Liver (tissue), 9 donors: ENCODE data around the gene QSOX1. TPM values are rescaled to one million over a fixed set of nuclear protein-coding genes. Genes with fewer than 3 reads are reported as not detected.

Source experiments
- DNase-seq: peaks from one replicate; pipeline ENCODE4 v3.0.0-alpha.2; 2017; ENCODE audit warnings: low spot score
- H3K27ac ChIP-seq, 2 donors: one replicate each; pipeline ENCODE4 v1.7.0; 2013; ENCODE audit warnings: inconsistent platforms in 2 of 2, low read length in 2 of 2, control low read depth in 1 of 2, low read depth in 1 of 2, mild to moderate bottlenecking in 1 of 2
- H3K27me3 ChIP-seq, 4 donors: one replicate each; pipeline versions ENCODE4 v1.6.1 to v1.7.0; 2013; ENCODE audit warnings: low read length in 3 of 4, inconsistent platforms in 1 of 4, mild to moderate bottlenecking in 1 of 4, moderate library complexity in 1 of 4; ENCODE audit not compliant: control insufficient read depth in 4 of 4, insufficient read depth in 4 of 4
- H3K36me3 ChIP-seq, 4 donors: one replicate each; pipeline versions ENCODE4 v1.6.1 to v1.7.0; 2013; ENCODE audit warnings: low read length in 3 of 4, mild to moderate bottlenecking in 3 of 4, low read depth in 1 of 4, moderate library complexity in 1 of 4; ENCODE audit not compliant: control insufficient read depth in 4 of 4, insufficient read depth in 3 of 4
- H3K4me1 ChIP-seq, 4 donors: one replicate each; pipeline versions ENCODE4 v1.6.1 to v1.7.0; 2013; ENCODE audit warnings: low read length in 3 of 4, mild to moderate bottlenecking in 3 of 4, moderate library complexity in 1 of 4; ENCODE audit not compliant: control insufficient read depth in 4 of 4, insufficient read depth in 4 of 4
- H3K4me3 ChIP-seq, 3 donors: one replicate each; pipeline versions ENCODE4 v1.6.1 to v1.7.0; 2013; ENCODE audit warnings: low read length in 3 of 3, control low read depth in 1 of 3, low read depth in 1 of 3, mild to moderate bottlenecking in 1 of 3
- H3K9ac ChIP-seq, 2 donors: one replicate each; pipeline ENCODE4 v1.7.0; 2013; ENCODE audit warnings: low read length in 2 of 2, mild to moderate bottlenecking in 2 of 2, moderate library complexity in 2 of 2, control low read depth in 1 of 2, low read depth in 1 of 2
- H3K9me3 ChIP-seq, 4 donors: one replicate each; pipeline versions ENCODE4 v1.6.1 to v1.7.0; 2013; ENCODE audit warnings: low read length in 3 of 4; ENCODE audit not compliant: control insufficient read depth in 4 of 4
- ATF3 ChIP-seq: IDR thresholded peaks from 2 replicates; pipeline ENCODE4 v1.6.1; 2016; ENCODE audit warnings: antibody characterized with exemption
- EGR1 ChIP-seq, 2 donors: IDR thresholded peaks; 2 replicates each; pipeline ENCODE4 v1.6.1; 2016 to 2018; ENCODE audit warnings: antibody characterized with exemption in 2 of 2, low read depth in 2 of 2
- FOXA1 ChIP-seq: IDR thresholded peaks from 2 replicates; pipeline ENCODE4 v1.6.1; 2016; ENCODE audit warnings: antibody characterized with exemption
- FOXA2 ChIP-seq: IDR thresholded peaks from 2 replicates; pipeline ENCODE4 v1.6.1; 2016; ENCODE audit warnings: antibody characterized with exemption
- GABPA ChIP-seq, 2 donors: IDR thresholded peaks in 1 of 2; conservative IDR thresholded peaks in 1 of 2; 2 replicates each; pipeline ENCODE4 v1.6.1; 2016; ENCODE audit warnings: antibody characterized with exemption in 2 of 2, mild to moderate bottlenecking in 1 of 2, moderate library complexity in 1 of 2
- HNF4A ChIP-seq, 2 donors: conservative IDR thresholded peaks; 2 replicates each; pipeline ENCODE4 v1.6.1; 2016; ENCODE audit warnings: antibody characterized with exemption in 2 of 2, mild to moderate bottlenecking in 2 of 2
- HNF4G ChIP-seq: IDR thresholded peaks from 2 replicates; pipeline ENCODE4 v1.6.1; 2016; ENCODE audit warnings: antibody characterized with exemption
- JUND ChIP-seq, 2 donors: IDR thresholded peaks; 2 replicates each; pipeline ENCODE4 v1.6.1; 2016; ENCODE audit warnings: antibody characterized with exemption in 2 of 2
- NR2F2 ChIP-seq: IDR thresholded peaks from 2 replicates; pipeline ENCODE4 v1.6.1; 2016; ENCODE audit warnings: antibody characterized with exemption
- RAD21 ChIP-seq, 2 donors: IDR thresholded peaks; 2 replicates each; pipeline ENCODE4 v1.6.1; 2016; ENCODE audit warnings: antibody characterized with exemption in 2 of 2, mild to moderate bottlenecking in 2 of 2
- RXRA ChIP-seq, 2 donors: IDR thresholded peaks; 2 replicates each; pipeline ENCODE4 v1.6.1; 2017 to 2018; ENCODE audit warnings: antibody characterized with exemption in 2 of 2, mild to moderate bottlenecking in 1 of 2
- SP1 ChIP-seq: IDR thresholded peaks from 2 replicates; pipeline ENCODE4 v1.6.1; 2018; ENCODE audit warnings: antibody characterized with exemption, mild to moderate bottlenecking
- TAF1 ChIP-seq: conservative IDR thresholded peaks from 2 replicates; pipeline ENCODE4 v1.6.1; 2016; ENCODE audit warnings: antibody characterized with exemption, mild to moderate bottlenecking
- YY1 ChIP-seq: IDR thresholded peaks from 2 replicates; pipeline ENCODE4 v1.6.1; 2016; ENCODE audit warnings: antibody characterized with exemption, mild to moderate bottlenecking
- ZBTB33 ChIP-seq: IDR thresholded peaks from 2 replicates; pipeline ENCODE4 v1.6.1; 2016; ENCODE audit warnings: antibody characterized with exemption
- WGBS: extraction: QIAGEN DNeasy Blood & Tissue Kit; methylation state at CpG from one replicate; pipeline ENCODE4 v1.1.7; 2013; 5-methylcytosine and 5-hydroxymethylcytosine counted together
- polyA plus RNA-seq, 2 donors: library from polyadenylated mRNA; stranded (reverse) in 1 of 2; unstranded in 1 of 2; fragments of 200-250 nt in 1 of 2; fragments of >200 nt in 1 of 2; fragmentation: Nextera tagmentation in 1 of 2; extraction: Ambion mirVana in 1 of 2; gene quantifications; one replicate each; pipeline versions ENCODE4 v1.2.1 to v1.2.3, GENCODE V29; 2013 to 2015
- total RNA-seq, 2 donors: library from RNA; depleted of rRNA; stranded (reverse); fragments of >200 nt; gene quantifications; one replicate each; pipeline ENCODE4 v1.2.3, GENCODE V29; 2014
- TF ChIP-seq, protein P1 (sequence below): IDR thresholded peaks from 2 replicates; pipeline ENCODE4 v1.6.1; 2016; ENCODE audit warnings: antibody characterized with exemption, mild to moderate bottlenecking
- TF ChIP-seq, protein P2 (sequence below): IDR thresholded peaks from 2 replicates; pipeline ENCODE4 v1.6.1; 2016; ENCODE audit warnings: antibody characterized with exemption
- TF ChIP-seq, protein P3 (sequence below): fragments of 150-350 bp; IDR thresholded peaks from 2 replicates; pipeline ENCODE4 v1.5.1; 2017; ENCODE audit warnings: improper control_type of control experiment, low read depth, low read length; ENCODE audit not compliant: missing input control
- donor health status: healthy.
- donor health status: healthy.
- donor health status: healthy.
- donor health status: healthy.
- donor health status: healthy.

QSOX1 gene
- total and polyA plus RNA-seq, 4 donors: 14.3 to 49.2 (median 38.1) TPM

DNA sequence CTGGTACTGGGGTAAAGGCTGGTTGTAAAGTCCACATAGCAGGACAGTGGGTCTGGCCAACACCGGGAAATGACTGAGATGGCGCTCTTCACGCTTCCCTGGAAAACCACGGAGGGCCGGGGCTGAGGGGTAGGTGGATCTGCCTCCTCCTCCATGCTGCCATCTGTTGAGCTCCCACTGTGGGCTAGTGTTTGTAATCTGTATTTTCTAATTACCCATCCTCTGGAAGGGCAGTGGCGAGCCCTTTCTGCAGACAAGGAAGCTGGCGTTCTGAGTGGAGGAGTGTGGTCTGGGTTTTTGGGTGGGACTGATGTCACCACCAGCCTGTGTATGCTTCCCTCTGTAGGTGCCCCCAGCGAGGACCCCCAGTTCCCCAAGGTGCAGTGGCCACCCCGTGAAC, 41.2 kb downstream of the QSOX1 start:
- H3K36me3 ChIP-seq: no peaks in the 10 kb centered on the region
- H3K27ac ChIP-seq: no peak overlapping the region
- 97% methylated on average over 9 of the region's 9 CpGs for WGBS
- no peak for DNase-seq
- no peak overlapping the region for H3K4me3 ChIP-seq
- no peak overlapping the region for H3K9ac ChIP-seq
- H3K27me3 ChIP-seq: no peaks in the 10 kb centered on the region
- no peaks in the 10 kb centered on the region for H3K9me3 ChIP-seq
- peaks cover 1 to 7% (median 2%) of the 10 kb centered on the region in 4 donors for H3K4me1 ChIP-seq
- no peak for TF ChIP-seq GABPA (IDR thresholded peaks at IDR 0.05 in 1 of 2, conservative IDR thresholded peaks at IDR 0.05 in 1 of 2)
- TF ChIP-seq NR2F2: no peak
- no peak for TF ChIP-seq RAD21 (IDR thresholded peaks at IDR 0.05)
- no peak for TF ChIP-seq TAF1
- no peak for TF ChIP-seq ATF3
- TF ChIP-seq EGR1 (IDR thresholded peaks at IDR 0.05; ENCODE audit: low read depth in 2 of 2): no peak

DNA sequence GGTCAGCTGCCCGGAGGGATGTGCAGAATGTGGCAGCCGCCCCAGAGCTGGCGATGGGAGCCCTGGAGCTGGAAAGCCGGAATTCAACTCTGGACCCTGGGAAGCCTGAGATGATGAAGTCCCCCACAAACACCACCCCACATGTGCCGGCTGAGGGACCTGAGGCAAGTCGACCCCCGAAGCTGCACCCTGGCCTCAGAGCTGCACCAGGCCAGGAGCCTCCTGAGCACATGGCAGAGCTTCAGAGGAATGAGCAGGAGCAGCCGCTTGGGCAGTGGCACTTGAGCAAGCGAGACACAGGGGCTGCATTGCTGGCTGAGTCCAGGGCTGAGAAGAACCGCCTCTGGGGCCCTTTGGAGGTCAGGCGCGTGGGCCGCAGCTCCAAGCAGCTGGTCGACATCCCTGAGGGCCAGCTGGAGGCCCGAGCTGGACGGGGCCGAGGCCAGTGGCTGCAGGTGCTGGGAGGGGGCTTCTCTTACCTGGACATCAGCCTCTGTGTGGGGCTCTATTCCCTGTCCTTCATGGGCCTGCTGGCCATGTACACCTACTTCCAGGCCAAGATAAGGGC, 41.9 kb downstream of the QSOX1 start:
- no peak for DNase-seq
- Histone ChIP-seq H3K9me3 (no peaks in the 10 kb centered on the region), H3K9ac (no peak overlapping the region), H3K4me3 (no peak overlapping the region), H3K27ac (no peak overlapping the region), H3K27me3 (no peaks in the 10 kb centered on the region), H3K4me1 (peaks cover 1 to 7% (median 2%) of the 10 kb centered on the region in 4 donors), H3K36me3 (no peaks in the 10 kb centered on the region)
- WGBS: 93% methylated on average over 17 of the region's 17 CpGs
- TF ChIP-seq YY1 (no peak), JUND (IDR thresholded peaks at IDR 0.05) (no peak), ATF3 (no peak), FOXA1 (no peak)

- Histone ChIP-seq H3K9ac (no peak overlapping the region), H3K27me3 (no peaks in the 10 kb centered on the region), H3K9me3 (no peaks in the 10 kb centered on the region), H3K27ac (no peak overlapping the region), H3K4me3 (no peak overlapping the region), H3K4me1 (peaks cover 1 to 7% (median 2%) of the 10 kb centered on the region in 4 donors), H3K36me3 (no peaks in the 10 kb centered on the region)
- WGBS: 91% methylated on average over 5 of the region's 5 CpGs
- DNase-seq: no peak
- no peak for TF ChIP-seq RXRA (IDR thresholded peaks at IDR 0.05)
- no peak for TF ChIP-seq RAD21 (IDR thresholded peaks at IDR 0.05)
- TF ChIP-seq, protein P1, sequence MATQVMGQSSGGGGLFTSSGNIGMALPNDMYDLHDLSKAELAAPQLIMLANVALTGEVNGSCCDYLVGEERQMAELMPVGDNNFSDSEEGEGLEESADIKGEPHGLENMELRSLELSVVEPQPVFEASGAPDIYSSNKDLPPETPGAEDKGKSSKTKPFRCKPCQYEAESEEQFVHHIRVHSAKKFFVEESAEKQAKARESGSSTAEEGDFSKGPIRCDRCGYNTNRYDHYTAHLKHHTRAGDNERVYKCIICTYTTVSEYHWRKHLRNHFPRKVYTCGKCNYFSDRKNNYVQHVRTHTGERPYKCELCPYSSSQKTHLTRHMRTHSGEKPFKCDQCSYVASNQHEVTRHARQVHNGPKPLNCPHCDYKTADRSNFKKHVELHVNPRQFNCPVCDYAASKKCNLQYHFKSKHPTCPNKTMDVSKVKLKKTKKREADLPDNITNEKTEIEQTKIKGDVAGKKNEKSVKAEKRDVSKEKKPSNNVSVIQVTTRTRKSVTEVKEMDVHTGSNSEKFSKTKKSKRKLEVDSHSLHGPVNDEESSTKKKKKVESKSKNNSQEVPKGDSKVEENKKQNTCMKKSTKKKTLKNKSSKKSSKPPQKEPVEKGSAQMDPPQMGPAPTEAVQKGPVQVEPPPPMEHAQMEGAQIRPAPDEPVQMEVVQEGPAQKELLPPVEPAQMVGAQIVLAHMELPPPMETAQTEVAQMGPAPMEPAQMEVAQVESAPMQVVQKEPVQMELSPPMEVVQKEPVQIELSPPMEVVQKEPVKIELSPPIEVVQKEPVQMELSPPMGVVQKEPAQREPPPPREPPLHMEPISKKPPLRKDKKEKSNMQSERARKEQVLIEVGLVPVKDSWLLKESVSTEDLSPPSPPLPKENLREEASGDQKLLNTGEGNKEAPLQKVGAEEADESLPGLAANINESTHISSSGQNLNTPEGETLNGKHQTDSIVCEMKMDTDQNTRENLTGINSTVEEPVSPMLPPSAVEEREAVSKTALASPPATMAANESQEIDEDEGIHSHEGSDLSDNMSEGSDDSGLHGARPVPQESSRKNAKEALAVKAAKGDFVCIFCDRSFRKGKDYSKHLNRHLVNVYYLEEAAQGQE: no peak
- no peak for TF ChIP-seq YY1
- TF ChIP-seq EGR1 (IDR thresholded peaks at IDR 0.05; ENCODE audit: low read depth in 2 of 2): no peak
- TF ChIP-seq GABPA (IDR thresholded peaks at IDR 0.05 in 1 of 2, conservative IDR thresholded peaks at IDR 0.05 in 1 of 2): no peak
- TF ChIP-seq HNF4G: no peak
- no peak for TF ChIP-seq FOXA2
- no peak for TF ChIP-seq JUND (IDR thresholded peaks at IDR 0.05)
- TF ChIP-seq, protein P2, sequence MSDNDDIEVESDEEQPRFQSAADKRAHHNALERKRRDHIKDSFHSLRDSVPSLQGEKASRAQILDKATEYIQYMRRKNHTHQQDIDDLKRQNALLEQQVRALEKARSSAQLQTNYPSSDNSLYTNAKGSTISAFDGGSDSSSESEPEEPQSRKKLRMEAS: no peak
- TF ChIP-seq NR2F2: no peak
- no peak for TF ChIP-seq HNF4A (conservative IDR thresholded peaks at IDR 0.05)
- TF ChIP-seq, protein P3, sequence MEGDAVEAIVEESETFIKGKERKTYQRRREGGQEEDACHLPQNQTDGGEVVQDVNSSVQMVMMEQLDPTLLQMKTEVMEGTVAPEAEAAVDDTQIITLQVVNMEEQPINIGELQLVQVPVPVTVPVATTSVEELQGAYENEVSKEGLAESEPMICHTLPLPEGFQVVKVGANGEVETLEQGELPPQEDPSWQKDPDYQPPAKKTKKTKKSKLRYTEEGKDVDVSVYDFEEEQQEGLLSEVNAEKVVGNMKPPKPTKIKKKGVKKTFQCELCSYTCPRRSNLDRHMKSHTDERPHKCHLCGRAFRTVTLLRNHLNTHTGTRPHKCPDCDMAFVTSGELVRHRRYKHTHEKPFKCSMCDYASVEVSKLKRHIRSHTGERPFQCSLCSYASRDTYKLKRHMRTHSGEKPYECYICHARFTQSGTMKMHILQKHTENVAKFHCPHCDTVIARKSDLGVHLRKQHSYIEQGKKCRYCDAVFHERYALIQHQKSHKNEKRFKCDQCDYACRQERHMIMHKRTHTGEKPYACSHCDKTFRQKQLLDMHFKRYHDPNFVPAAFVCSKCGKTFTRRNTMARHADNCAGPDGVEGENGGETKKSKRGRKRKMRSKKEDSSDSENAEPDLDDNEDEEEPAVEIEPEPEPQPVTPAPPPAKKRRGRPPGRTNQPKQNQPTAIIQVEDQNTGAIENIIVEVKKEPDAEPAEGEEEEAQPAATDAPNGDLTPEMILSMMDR: no peak
- no peak for TF ChIP-seq FOXA1
- TF ChIP-seq ZBTB33: no peak
- TF ChIP-seq SP1: no peak
- TF ChIP-seq ATF3: no peak
- no peak for TF ChIP-seq TAF1
These were observed 42.6 kb downstream of the QSOX1 start for GRCh38 chr1:180197231-180197630.
